ENCODE data around the gene DIP2A.
"Not testable (repeated sequence)": the region's sequence is repeated elsewhere in the genome, so short reads cannot be mapped to it uniquely, and the experiment has no call there.

Gene DIP2A

GRCh38 chr21:46555678-46556077, 97.0 kb downstream of the DIP2A start:
- DNase-seq (ENCODE audit: low spot score) = no peak

- no peak for DNase-seq (ENCODE audit: low spot score)
Observed at GRCh38 chr21:46556802-46557201, 98.1 kb downstream of the DIP2A start.

GRCh38 chr21:46557469-46557868, 98.8 kb downstream of the DIP2A start:
- no peak for DNase-seq (ENCODE audit: low spot score)

GRCh38 chr21:46557919-46558392, 99.3 kb downstream of the DIP2A start:
- DNase-seq (ENCODE audit: low spot score) = no peak

GRCh38 chr21:46559291-46559983, 100.7 kb downstream of the DIP2A start:
- no peak for DNase-seq (ENCODE audit: low spot score)

- no peak for DNase-seq (ENCODE audit: low spot score)
Observed at GRCh38 chr21:46560568-46561444, 102.1 kb downstream of the DIP2A start.

GRCh38 chr21:46561445-46562090, 102.9 kb downstream of the DIP2A start:
- no peak for DNase-seq (ENCODE audit: low spot score)

- no peak for DNase-seq (ENCODE audit: low spot score)
Observed at GRCh38 chr21:46562472-46562871, 103.8 kb downstream of the DIP2A start.

GRCh38 chr21:46562964-46563607, 104.4 kb downstream of the DIP2A start:
- DNase-seq (ENCODE audit: low spot score) = no peak

GRCh38 chr21:46564391-46564790, 105.7 kb downstream of the DIP2A start:
- no peak for DNase-seq (ENCODE audit: low spot score)

- DNase-seq (ENCODE audit: low spot score) = no peak
Observed at GRCh38 chr21:46567348-46567747, 108.7 kb downstream of the DIP2A start.

- no peak for DNase-seq (ENCODE audit: low spot score)
Observed at GRCh38 chr21:46568562-46568961, 109.9 kb downstream of the DIP2A start.

- DNase-seq (ENCODE audit: low spot score) = no peak
Observed at GRCh38 chr21:46569081-46569480, 110.4 kb downstream of the DIP2A start.

GRCh38 chr21:46570119-46570518, 111.4 kb downstream of the DIP2A start:
- DNase-seq (ENCODE audit: low spot score) = no peak

- DNase-seq (ENCODE audit: low spot score) = no peak
Observed at GRCh38 chr21:46570631-46571030, 111.9 kb downstream of the DIP2A start.

GRCh38 chr21:46572850-46573249, 114.2 kb downstream of the DIP2A start:
- DNase-seq (ENCODE audit: low spot score) = no peak

GRCh38 chr21:46577786-46578185, 119.1 kb downstream of the DIP2A start:
- DNase-seq (ENCODE audit: low spot score) = not testable (repeated sequence)

- not testable (repeated sequence) for DNase-seq (ENCODE audit: low spot score)
Observed at GRCh38 chr21:46579394-46579793, 120.7 kb downstream of the DIP2A start.

- no peak for DNase-seq (ENCODE audit: low spot score)
Observed at GRCh38 chr21:46581780-46582307, 123.2 kb downstream of the DIP2A start.

- no peak for DNase-seq (ENCODE audit: low spot score)
Observed at GRCh38 chr21:46585191-46585953, 126.7 kb downstream of the DIP2A start.

GRCh38 chr21:46594276-46594675, 135.6 kb downstream of the DIP2A start:
- DNase-seq (ENCODE audit: low spot score) = no peak
